IMR-90 (cell line): ENCODE measurements around the gene BAHD1. TPM values are rescaled to one million over a fixed set of nuclear protein-coding genes. Genes with fewer than 3 reads are reported as not detected.
A peak's percentile ranks its signal among the peaks of the same experiment; 100 is the strongest.

Experiments used
- ATAC-seq: fragments of 200-7000 bp; cut with Tn5 transposase; 2 replicates; pipeline ENCODE4 v1.9.1; 2020; ENCODE audit warnings: low read depth, mild to moderate bottlenecking, moderate library complexity
- BruUV-seq: library from RNA; stranded (reverse); fragments of 400-500 nt; replicated peaks from 2 replicates; lab custom pipeline; 2021; lab: Mats Ljungman, UMichigan
- CTCF ChIA-PET: fragments of 300-600 bp; formaldehyde crosslinking; extraction: SDS; loops from one replicate; lab custom pipeline; 2021; ENCODE audit warnings: antibody characterized with exemption; lab: Yijun Ruan, JAX
- POLR2A ChIA-PET: fragments of 300-600 bp; sonication (Branson Sonifier 250); formaldehyde crosslinking; loops from one replicate; lab custom pipeline; 2022; ENCODE audit warnings: antibody characterized with exemption; ENCODE audit not compliant: unreplicated experiment; lab: Charles Lee
- DNase-seq: peaks from one replicate; pipeline ENCODE4 v3.0.0; 2013
- H2AFZ ChIP-seq: replicated peaks from 2 replicates; pipeline ENCODE3; 2013; ENCODE audit warnings: low read length, mild to moderate bottlenecking; ENCODE audit not compliant: poor library complexity
- H2AK5ac ChIP-seq: 2 replicates; pipeline ENCODE4 v1.6.1; 2013; ENCODE audit warnings: low read depth, low read length, inconsistent platforms
- H2AK9ac ChIP-seq: replicated peaks from 2 replicates; pipeline ENCODE3; 2013; ENCODE audit warnings: mild to moderate bottlenecking, low read depth, low read length, moderate library complexity; ENCODE audit not compliant: poor library complexity
- H2BK120ac ChIP-seq: 2 replicates; pipeline ENCODE4 v1.6.1; 2013; ENCODE audit warnings: low read depth, low read length, inconsistent platforms
- H2BK15ac ChIP-seq: 3 replicates; pipeline ENCODE4 v1.6.1; 2013; ENCODE audit warnings: low read depth, low read length, inconsistent platforms
- H2BK20ac ChIP-seq: 2 replicates; pipeline ENCODE4 v1.6.1; 2013; ENCODE audit warnings: low read depth, mild to moderate bottlenecking, inconsistent platforms, low read length, moderate library complexity
- H2BK5ac ChIP-seq: 2 replicates; pipeline ENCODE4 v1.6.1; 2013; ENCODE audit warnings: mild to moderate bottlenecking, low read depth, low read length, inconsistent platforms; ENCODE audit not compliant: poor library complexity, severe bottlenecking
- H3K14ac ChIP-seq: replicated peaks from 2 replicates; pipeline ENCODE4 v1.6.1; 2013; ENCODE audit warnings: low read depth, low read length, inconsistent platforms
- H3K18ac ChIP-seq: 2 replicates; pipeline ENCODE4 v1.6.1; 2013; ENCODE audit warnings: low read depth, low read length, control low read depth
- H3K23ac ChIP-seq: 2 replicates; pipeline ENCODE4 v1.6.1; 2013; ENCODE audit warnings: low read depth, low read length, inconsistent platforms
- H3K27ac ChIP-seq: 2 replicates; pipeline ENCODE4 v1.5.1; 2013; ENCODE audit warnings: mild to moderate bottlenecking, control low read depth, low read length; ENCODE audit not compliant: insufficient read depth
- H3K27me3 ChIP-seq: 2 replicates; pipeline ENCODE4 v1.6.1; 2013; ENCODE audit warnings: low read length; ENCODE audit not compliant: control insufficient read depth, insufficient read depth
- H3K36me3 ChIP-seq: 2 replicates; pipeline ENCODE4 v1.6.1; 2013; ENCODE audit warnings: low read length, mixed read lengths; ENCODE audit not compliant: control insufficient read depth, insufficient read depth
- H3K4ac ChIP-seq: 2 replicates; pipeline ENCODE4 v1.6.1; 2013; ENCODE audit warnings: low read depth, low read length, inconsistent platforms
- H3K4me1 ChIP-seq: 2 replicates; pipeline ENCODE4 v1.6.1; 2013; ENCODE audit warnings: low read length, mixed read lengths; ENCODE audit not compliant: control insufficient read depth, insufficient read depth
- H3K4me2 ChIP-seq: 2 replicates; pipeline ENCODE4 v1.6.1; 2013; ENCODE audit warnings: low read depth, mild to moderate bottlenecking, control low read depth, low read length, moderate library complexity
- H3K4me3 ChIP-seq: 2 replicates; pipeline ENCODE4 v1.5.1; 2013; ENCODE audit warnings: low read depth, mild to moderate bottlenecking, control low read depth, low read length, moderate library complexity; ENCODE audit not compliant: insufficient read depth
- H3K56ac ChIP-seq: 2 replicates; pipeline ENCODE4 v1.6.1; 2013; ENCODE audit warnings: low read length, inconsistent platforms; ENCODE audit not compliant: insufficient read depth; ENCODE audit errors: extremely low read depth
- H3K79me1 ChIP-seq, 2 experiments: 2 replicates each; pipeline ENCODE4 v1.6.1; 2013; ENCODE audit warnings: low read length in 2 of 2, inconsistent platforms in 1 of 2, low read depth in 1 of 2
- H3K9ac ChIP-seq: 2 replicates; pipeline ENCODE4 v1.6.1; 2013; ENCODE audit warnings: low read depth, low read length, control low read depth
- H3K9me1 ChIP-seq: 2 replicates; pipeline ENCODE4 v1.6.1; 2013; ENCODE audit warnings: low read length, inconsistent platforms; ENCODE audit not compliant: insufficient read depth
- H3K9me3 ChIP-seq: 2 replicates; pipeline ENCODE4 v1.6.1; 2013; ENCODE audit warnings: low read length; ENCODE audit not compliant: control insufficient read depth, insufficient read depth
- H4K20me1 ChIP-seq: 2 replicates; pipeline ENCODE4 v1.6.1; 2013; ENCODE audit warnings: low read length, inconsistent platforms; ENCODE audit not compliant: insufficient read depth
- H4K5ac ChIP-seq: 2 replicates; pipeline ENCODE4 v1.6.1; 2013; ENCODE audit warnings: mild to moderate bottlenecking, low read depth, low read length, control low read depth
- H4K8ac ChIP-seq, 2 experiments: 2 replicates each; pipeline ENCODE4 v1.6.1; 2013; ENCODE audit warnings: low read depth in 2 of 2, low read length in 2 of 2, control low read depth in 1 of 2, inconsistent platforms in 1 of 2
- H4K91ac ChIP-seq: 2 replicates; pipeline ENCODE4 v1.6.1; 2013; ENCODE audit warnings: low read depth, low read length, inconsistent platforms; ENCODE audit not compliant: insufficient read depth
- FOS ChIP-seq: fragments of 150-350 bp; IDR thresholded peaks from 2 replicates; pipeline ENCODE4 v1.6.1; 2016; ENCODE audit warnings: low read depth, low read length
- RCOR1 ChIP-seq: IDR thresholded peaks from 2 replicates; pipeline ENCODE4 v1.6.1; 2012; ENCODE audit warnings: mild to moderate bottlenecking, low read length, improper control_type of control experiment; ENCODE audit not compliant: insufficient replicate concordance
- RFX5 ChIP-seq: IDR thresholded peaks from 2 replicates; pipeline ENCODE4 v1.8.0; 2012; ENCODE audit warnings: low read depth, mild to moderate bottlenecking, low read length, moderate library complexity
- SMC3 ChIP-seq: fragments of 150-350 bp; IDR thresholded peaks from 2 replicates; pipeline ENCODE4 v1.6.1; 2016; ENCODE audit warnings: low read depth, mild to moderate bottlenecking, antibody characterized with exemption, low read length, moderate library complexity
- USF2 ChIP-seq: fragments of 150-350 bp; IDR thresholded peaks from 2 replicates; pipeline ENCODE4 v1.6.1; 2017; ENCODE audit warnings: mild to moderate bottlenecking, antibody characterized with exemption, low read length, low read depth
- WGBS, 2 experiments: methylation state at CpG; one replicate each; pipeline versions ENCODE4 v1.1.5 to v1.1.7; 2013; ENCODE audit warnings: missing lambda C conversion rate in 2 of 2; ENCODE audit not compliant: insufficient read length in 1 of 2; ENCODE audit errors: extremely low coverage in 2 of 2; 5-methylcytosine and 5-hydroxymethylcytosine counted together
- dilution Hi-C: fragments of 300-500 bp; cut with HindIII; formaldehyde crosslinking; loops from one replicate; pipeline ENCODE4 v1.14.3; 2018; ENCODE audit warnings: low sequenced_read_pairs; ENCODE audit not compliant: unreplicated experiment
- in situ Hi-C: fragments of 300-500 bp; cut with MboI; formaldehyde crosslinking; loops from 3 replicates; pipeline ENCODE4 v1.14.3; 2019; ENCODE audit warnings: low sequenced_read_pairs, inconsistent platforms, mixed read lengths
- intact Hi-C: fragments of 100-400 bp; cut with micrococcal nuclease; formaldehyde crosslinking; loops from 2 replicates; pipeline ENCODE4 v1.10.0; 2022
- polyA plus RNA-seq, 3 experiments: library from polyadenylated mRNA; depleted of rRNA; stranded (reverse); fragments of >200 nt; gene quantifications; 2 replicates each; pipeline ENCODE4 v1.2.3, GENCODE V29; 2012; ENCODE audit warnings: low replicate concordance in 1 of 3
- total RNA-seq: library from RNA; depleted of rRNA; stranded (reverse); fragments of >200 nt; gene quantifications from 2 replicates; pipeline ENCODE4 v1.2.3, GENCODE V29; 2012

Gene BAHD1
- total and polyA plus RNA-seq, 2 of the 4 experiments (the other 2 are of a cell fraction): 3.0 to 8.7 TPM

GRCh38 chr15:40445421-40445922 is 4.7 kb downstream of the BAHD1 start:
- H3K27me3 ChIP-seq: no peaks in the 10 kb centered on the region
- TF ChIP-seq USF2: no peak
- TF ChIP-seq RCOR1: no peak
- peak; percentile 46 for TF ChIP-seq FOS
- no peak for TF ChIP-seq SMC3
- TF ChIP-seq RFX5: no peak
- peaks cover 14% of the 10 kb centered on the region for H3K4me1 ChIP-seq
- H3K18ac ChIP-seq: no peak overlapping the region
- POLR2A ChIA-PET: interaction anchor here (0.5 kb wide), 1 partner anchor 120 kb away, joined by 3 read pairs; no protein-coding TSS in a partner anchor
- peak overlapping the region; percentile 1; the same call in 1 of the 3 replicates for H2BK15ac ChIP-seq
- 0 out of 2 replicates have a peak overlapping the region, but pooled peaks have one; percentile 7 for H3K9ac ChIP-seq
- H3K4ac ChIP-seq: peak overlapping the region; percentile 66
- no peaks in the 10 kb centered on the region for H3K36me3 ChIP-seq
- peak; percentile 27 for ATAC-seq
- no peak overlapping the region for H4K5ac ChIP-seq
- peak overlapping the region; percentile 48 for H3K27ac ChIP-seq
- H2AK5ac ChIP-seq: peak overlapping the region; percentile 61; the same call in 1 of the 2 replicates
- peaks cover 68% of the 10 kb centered on the region for H4K20me1 ChIP-seq
- in situ Hi-C loops: no loop called here
- peaks cover 27 to 75% of the 10 kb centered on the region in 2 experiments for H3K79me1 ChIP-seq
- CTCF ChIA-PET: interaction anchor here (0.7 to 1.0 kb wide), 2 partner anchors 9 to 34 kb away, joined by 3 to 4 read pairs; no protein-coding TSS in a partner anchor
- H3K9me3 ChIP-seq: no peaks in the 10 kb centered on the region
- intact Hi-C loops: no loop called here
- dilution Hi-C loops: no loop called here
- WGBS, 2 experiments: 0% methylated on average over 6 of the region's 9 CpGs; no CpG with 5 or more reads in 1 of the 2 experiments
- peak overlapping the region; percentile 28; the same call in 1 of the 2 replicates for H2BK20ac ChIP-seq
- peak overlapping the region; percentile 30 for H2BK120ac ChIP-seq
- H2AFZ ChIP-seq: peak overlapping the region; percentile 1
- H3K4me2 ChIP-seq: peak overlapping the region; percentile 53
- DNase-seq: peak; percentile 90
- H2BK5ac ChIP-seq: peak overlapping the region; percentile 17
- H3K14ac ChIP-seq: peak overlapping the region; percentile 68
- no peak overlapping the region for H3K56ac ChIP-seq
- H3K4me3 ChIP-seq: no peak overlapping the region
- no TSS peak for BruUV-seq
- peak overlapping the region in 1 of 2 experiments; percentile 22; a peak in 1 of 4 replicates for H4K8ac ChIP-seq
- 0 out of 2 replicates have a peak overlapping the region, but pooled peaks have one; percentile 17 for H4K91ac ChIP-seq
- H3K9me1 ChIP-seq: peaks cover 22% of the 10 kb centered on the region
- peak overlapping the region; percentile 2 for H2AK9ac ChIP-seq
- H3K23ac ChIP-seq: peak overlapping the region; percentile 78; the same call in 1 of the 2 replicates
